Activated effector memory CD4-positive, alpha-beta T cell treated with anti-CD3 and anti-CD28 coated beads, Interleukin-2, amount 50 U/mL, for 16 hours (primary cell): ENCODE results near the gene EVC2.

Source experiments
- DNase-seq: peaks from one replicate; pipeline ENCODE4 v3.0.0-alpha.2; 2020

EVC2 gene, protein sequence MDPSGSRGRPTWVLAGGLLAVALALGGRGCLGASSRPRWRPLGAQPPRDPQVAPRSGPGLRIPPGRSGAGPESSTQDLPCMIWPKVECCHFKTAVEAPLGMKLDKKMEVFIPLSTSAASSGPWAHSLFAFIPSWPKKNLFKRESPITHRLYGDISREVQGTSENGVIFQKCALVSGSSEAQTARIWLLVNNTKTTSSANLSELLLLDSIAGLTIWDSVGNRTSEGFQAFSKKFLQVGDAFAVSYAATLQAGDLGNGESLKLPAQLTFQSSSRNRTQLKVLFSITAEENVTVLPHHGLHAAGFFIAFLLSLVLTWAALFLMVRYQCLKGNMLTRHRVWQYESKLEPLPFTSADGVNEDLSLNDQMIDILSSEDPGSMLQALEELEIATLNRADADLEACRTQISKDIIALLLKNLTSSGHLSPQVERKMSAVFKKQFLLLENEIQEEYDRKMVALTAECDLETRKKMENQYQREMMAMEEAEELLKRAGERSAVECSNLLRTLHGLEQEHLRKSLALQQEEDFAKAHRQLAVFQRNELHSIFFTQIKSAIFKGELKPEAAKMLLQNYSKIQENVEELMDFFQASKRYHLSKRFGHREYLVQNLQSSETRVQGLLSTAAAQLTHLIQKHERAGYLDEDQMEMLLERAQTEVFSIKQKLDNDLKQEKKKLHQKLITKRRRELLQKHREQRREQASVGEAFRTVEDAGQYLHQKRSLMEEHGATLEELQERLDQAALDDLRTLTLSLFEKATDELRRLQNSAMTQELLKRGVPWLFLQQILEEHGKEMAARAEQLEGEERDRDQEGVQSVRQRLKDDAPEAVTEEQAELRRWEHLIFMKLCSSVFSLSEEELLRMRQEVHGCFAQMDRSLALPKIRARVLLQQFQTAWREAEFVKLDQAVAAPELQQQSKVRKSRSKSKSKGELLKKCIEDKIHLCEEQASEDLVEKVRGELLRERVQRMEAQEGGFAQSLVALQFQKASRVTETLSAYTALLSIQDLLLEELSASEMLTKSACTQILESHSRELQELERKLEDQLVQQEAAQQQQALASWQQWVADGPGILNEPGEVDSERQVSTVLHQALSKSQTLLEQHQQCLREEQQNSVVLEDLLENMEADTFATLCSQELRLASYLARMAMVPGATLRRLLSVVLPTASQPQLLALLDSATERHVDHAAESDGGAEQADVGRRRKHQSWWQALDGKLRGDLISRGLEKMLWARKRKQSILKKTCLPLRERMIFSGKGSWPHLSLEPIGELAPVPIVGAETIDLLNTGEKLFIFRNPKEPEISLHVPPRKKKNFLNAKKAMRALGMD

DNA sequence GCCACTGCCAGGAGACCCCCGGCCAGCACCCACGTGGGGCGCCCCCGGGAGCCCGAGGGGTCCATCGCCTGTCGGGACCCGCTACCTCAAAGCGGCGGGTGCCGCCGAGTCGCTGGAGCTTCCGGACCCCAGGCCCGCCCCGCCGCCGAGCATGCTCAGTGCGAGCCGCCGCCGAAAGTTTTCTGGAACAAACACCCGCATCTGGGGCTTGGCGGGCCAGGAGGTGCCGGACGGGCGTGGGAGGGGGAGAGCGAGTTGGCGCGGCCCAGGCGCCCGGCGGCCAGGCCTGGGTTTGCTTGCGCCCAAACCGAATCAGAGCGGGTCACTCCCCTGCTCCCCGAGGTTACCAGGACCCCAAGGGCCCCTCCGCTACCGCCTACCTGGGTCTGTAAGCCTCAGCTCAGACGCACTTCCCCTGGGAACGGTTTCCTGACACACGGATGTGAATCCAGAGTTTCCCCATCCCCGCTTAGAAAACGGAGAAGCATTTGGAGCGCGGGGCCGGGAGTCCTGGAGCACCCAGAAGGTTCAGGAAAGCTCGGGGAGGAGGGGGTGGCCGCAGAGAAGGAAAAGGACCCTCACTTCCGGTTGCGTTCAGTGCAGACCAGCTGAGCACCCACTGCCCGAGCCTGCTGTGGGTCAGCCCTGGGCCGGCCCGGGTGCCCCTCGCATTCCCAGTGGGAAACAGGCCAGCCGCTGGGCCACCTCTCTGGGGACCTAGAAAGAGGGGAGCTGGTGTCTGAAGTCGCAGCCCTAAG, at the start of gene EVC2:
Gene EVC2 (minus strand): TSS at position 111 of the 758 bp plus-strand sequence. CDS start 46 bp downstream, at position 65.
- peak; percentile 83 for DNase-seq

DNA sequence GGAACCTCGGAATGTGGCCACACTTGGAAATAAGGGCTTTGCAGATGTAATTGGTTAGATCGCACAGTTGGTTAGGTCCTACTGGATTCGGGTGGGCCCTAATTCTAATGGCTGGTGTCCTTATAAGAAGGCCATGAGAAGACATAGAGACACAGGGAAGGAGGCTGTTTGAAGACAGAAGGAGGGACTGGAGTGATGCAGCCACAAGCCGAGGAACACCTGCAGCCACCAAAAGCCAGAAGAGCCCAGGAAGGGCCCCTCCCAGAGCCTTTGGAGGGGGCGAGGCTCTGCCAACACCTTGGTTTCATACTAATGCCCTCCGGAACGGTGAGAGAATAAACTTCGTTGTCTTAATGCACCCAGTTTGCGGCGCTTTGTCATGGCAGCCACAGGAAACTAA, 49.6 kb upstream of the EVC2 start:
- DNase-seq = no peak

DNA sequence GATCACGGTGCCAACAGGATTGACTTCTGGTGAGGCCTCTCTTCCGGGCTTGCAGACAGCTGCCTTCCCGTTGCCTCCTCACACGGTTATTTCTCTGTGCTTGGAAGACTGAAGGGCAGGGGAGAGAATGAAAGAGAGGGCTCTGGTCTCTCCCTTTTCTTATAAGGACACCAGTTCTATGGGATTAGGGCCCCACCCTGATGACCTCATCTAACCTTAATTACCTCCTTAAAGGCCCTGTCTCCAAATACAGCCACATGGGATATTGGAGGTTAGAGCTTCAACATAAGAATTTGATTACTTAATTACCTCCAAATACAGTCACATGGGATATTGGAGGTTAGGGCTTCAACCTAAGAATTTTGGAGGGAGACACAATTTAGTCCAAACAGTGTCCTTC, 49.2 kb upstream of the EVC2 start:
- DNase-seq = no peak

DNA sequence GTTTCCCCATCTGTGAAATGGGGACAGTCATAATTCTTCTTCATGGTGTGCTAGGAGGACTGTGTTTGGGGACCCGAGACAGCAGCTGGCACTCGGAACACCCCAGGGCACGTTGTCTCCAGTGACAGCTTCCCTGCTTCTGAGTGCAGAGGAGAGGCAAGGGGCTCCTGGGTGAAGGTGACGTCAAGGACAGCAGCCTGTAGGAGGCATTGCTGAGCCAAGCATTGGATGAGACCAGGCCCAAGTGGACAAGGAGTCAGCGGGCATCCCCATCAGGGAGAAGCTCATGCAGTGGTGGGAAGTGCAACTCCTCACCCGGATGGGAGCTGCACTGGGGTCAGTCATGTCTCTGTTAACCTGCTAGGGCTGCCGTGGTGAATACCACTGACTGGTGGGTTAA, 48.7 kb upstream of the EVC2 start:
- DNase-seq = no peak

DNA sequence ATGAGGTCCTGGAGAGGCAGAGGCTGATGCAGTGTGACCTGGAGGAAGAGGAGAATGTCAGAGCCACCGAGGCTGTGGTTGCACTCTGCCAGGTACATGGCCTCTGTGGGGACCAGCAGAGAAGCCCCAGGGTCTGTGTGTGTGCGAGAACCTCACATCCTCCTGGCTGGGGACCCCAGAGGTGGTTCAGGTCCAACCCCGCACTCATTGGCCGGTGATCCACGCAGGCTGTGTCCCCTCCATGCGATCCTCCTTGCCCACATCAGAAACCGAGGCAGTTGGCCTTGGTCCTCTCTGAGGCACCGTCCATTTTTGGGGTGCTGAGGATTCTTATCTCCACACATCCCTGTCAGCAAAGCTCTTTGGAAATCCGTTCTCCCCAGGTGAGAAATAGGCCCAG, 47.9 kb upstream of the EVC2 start:
- DNase-seq = no peak

DNA sequence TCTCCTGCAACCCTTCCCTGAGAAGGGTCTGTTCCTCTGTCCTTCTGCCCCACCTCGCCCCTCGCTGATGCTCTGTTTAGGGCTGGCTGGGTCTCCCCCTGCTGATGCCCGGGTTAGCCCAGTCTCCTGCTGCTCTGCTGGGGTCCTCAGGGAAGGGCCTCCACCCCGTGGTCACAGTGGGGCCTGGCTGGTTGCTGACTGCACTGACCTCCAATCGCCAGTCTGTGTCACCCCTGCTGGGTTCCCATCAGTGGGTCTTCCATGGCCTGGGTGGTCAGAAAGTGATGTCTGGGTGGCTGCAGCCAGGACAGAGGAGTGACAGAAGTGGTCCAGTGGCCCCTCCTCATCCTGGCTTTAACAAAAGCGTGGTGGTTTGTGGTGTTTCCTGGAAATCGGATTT, 47.3 kb upstream of the EVC2 start:
- DNase-seq = no peak

DNA sequence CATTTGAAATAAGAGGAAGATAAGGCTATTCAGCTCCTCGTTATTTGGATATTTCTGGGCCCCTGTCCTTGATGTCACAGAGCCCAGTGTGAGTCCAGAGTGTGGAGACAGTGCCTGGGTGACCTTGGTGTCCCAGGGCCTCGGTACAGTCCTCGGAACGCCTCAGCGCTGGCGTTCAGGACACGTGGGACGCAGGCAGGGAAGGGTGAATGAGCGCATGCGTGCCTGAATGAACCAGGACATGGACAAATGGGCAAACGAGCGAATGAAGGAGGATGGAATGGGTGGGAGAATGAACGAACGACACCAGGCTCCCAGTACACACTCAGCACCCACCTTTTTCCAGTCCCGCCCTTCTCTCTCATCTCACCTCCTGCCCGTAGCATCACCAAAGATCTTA, 46.8 kb upstream of the EVC2 start:
- no peak for DNase-seq

DNA sequence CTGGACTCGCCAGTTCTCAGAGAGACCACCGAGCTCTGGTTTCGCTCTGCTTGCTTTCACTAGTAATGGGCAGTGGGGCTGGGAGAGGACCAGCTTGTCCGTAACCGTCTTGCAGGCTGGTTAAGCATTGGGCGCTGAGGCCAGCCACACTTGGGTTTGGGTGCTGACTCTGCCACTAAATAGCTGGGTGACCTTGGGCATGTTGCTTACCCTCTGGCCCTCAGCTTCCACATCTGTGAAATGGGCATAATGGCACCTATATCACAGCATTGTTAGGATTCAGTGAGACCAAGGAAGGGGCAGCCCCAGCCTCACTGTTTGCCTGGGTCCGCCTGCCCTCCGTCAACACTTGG, 46.1 kb upstream of the EVC2 start:
- no peak for DNase-seq

DNA sequence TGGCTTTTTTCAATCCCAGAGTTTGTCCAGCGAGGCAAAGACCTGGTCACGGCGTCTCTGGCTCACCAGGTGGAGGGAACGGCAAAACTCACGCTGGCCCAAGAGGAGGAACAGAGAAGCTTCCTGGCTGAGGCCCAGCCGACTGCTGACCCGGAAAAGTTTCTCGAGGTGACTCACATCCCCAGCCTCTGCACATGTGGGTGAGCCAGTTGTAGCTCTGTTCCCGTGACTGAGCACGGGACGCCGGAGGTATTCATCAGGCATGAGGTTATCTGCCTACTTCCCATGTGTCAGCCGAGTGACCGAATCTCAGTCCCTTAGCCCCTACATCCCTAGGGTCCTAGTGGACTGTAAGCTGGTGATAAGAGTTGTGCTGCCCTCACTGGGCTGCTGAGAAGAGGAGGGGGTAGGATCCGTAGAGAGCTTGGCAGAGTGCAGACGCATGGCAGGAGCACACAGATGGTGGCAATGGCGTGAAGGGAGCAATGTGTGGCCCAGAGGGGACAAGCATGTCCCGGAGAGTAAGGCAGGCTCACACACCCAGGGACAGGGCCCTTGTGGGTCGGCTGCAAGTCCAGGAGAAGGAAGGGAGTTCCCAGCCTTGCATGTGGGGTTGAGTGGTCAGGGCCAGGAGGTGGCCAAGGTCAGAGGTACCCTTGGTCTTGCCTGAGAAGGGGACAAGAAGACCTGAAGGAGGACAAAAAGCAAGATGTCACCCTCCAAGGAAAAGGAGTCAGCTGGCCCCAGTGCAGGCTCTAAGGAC, 45.6 kb upstream of the EVC2 start:
- no peak for DNase-seq

DNA sequence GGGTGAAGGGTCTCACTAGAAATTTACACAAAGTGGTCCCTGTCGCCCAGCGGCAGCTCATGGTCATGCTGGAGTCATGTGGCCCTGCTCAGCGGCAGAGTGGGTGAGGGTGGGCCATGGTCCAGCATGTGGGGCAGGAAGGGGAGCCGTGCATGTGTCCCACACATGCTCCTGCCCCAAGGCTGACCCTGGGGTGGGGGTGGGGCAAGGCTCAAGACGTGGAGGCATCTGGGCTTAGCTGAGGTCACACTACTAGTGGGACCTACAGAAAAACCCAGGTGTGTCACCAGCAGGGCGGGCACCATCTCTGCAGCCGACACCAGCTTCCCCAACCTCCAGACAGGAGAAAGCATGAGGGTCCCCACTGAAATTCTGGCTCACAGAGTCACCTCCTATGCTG, 45.0 kb upstream of the EVC2 start:
- DNase-seq = no peak

DNA sequence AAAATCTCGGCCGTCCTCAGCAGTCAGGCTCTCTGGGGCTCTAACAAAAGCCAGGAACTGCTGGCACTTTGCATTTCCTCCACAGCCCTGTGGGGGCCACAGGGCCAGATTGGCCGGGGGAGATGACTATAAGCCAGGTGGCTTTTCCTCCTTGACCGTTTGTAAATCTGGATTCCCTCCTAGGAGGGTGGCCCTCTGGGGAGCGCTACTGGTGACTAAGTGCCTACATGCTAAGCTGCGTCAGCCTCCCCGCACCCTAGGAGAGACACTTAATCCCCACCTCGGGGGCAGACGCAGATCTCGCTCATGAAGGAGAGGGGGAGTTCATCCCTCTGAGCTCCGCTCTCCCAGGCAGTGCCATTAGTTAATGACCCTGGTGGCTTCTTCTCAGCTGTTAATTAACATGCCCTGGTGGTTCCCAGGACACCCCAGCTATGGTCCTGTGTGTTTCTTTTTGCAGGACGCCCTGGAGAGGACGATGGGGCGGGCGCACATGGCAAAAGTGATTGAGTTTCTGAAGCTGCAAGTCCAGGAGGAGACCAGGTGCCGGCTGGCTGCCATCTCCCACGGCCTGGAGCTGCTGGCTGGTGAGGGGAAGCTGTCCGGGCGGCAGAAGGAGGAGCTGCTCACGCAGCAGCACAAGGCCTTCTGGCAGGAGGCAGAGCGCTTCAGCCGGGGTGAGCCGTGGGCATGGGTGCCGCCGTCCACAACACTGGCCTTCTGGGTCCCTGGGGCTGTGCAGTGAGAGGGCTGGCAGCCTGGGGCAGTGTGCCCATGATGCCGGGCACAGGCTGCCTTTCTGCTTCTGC, 44.2 kb upstream of the EVC2 start:
- no peak for DNase-seq

DNA sequence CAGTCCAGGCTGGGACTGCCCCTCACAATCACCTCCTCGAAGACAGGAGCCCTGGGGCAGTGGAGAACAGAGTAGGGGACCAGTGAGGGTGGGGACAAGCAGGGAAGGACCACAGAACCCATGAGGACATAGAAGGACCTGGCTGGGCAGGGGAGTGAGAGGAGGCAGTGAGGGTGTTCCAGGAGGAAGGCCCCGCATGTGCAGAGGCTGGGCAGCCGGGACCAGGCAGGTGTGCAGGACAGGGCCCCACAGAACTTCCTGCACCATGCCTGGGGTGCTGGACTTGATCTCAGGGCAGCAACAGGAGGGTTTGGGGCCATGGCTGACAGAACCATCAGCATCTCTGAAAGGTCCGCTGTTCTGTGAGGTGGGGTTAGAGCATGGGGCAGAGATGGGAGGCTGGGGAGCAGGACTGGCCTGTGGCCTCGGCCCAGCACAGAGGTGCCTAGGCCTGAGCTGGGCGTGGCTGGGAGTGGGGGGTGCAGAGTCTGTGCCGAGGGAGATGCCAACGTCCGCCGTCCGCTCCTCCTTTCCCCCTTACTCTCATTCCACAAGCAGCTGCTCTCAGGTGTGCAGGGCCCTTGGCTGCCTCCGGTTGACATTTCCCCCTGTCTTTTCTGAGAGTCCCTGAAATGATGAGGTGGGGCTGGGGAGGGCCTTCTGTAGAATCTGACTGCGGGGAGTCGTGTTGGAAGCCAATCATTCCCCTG, 43.5 kb upstream of the EVC2 start:
- no peak for DNase-seq

DNA sequence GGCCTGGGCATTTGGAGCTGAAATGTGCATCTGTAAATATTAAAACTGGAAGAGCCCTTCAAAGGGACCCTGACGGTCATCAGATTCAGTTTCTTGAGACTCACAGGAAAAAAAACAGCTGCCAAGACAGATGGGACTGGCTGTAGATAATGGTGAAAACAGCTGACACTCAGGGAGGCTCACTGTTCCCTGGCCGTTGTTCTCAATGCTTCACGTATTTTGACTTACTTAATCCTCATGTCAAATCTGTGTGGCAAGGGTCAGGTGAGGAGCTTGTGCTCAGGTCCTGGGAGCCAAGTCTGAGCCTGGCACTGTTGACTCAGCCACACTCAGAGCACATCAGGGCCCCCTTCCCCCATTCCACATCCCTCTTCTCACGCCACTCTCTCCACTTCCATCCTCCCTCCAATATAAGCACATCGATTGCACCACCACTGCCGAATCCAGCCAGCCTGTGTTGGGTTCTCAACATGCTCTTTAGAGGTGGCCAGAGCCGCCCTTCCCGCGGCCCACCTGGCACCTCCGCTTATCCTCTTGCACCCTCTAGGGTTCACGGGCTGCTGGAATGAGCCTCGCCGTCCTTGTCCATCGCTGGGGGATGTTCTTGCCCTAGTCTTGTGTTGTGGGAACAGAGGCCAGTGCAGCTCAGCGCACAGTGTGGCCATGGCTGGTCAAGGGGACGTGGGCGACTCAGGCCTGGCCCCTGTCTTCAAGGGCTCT, 42.7 kb upstream of the EVC2 start:
- no peak for DNase-seq

DNA sequence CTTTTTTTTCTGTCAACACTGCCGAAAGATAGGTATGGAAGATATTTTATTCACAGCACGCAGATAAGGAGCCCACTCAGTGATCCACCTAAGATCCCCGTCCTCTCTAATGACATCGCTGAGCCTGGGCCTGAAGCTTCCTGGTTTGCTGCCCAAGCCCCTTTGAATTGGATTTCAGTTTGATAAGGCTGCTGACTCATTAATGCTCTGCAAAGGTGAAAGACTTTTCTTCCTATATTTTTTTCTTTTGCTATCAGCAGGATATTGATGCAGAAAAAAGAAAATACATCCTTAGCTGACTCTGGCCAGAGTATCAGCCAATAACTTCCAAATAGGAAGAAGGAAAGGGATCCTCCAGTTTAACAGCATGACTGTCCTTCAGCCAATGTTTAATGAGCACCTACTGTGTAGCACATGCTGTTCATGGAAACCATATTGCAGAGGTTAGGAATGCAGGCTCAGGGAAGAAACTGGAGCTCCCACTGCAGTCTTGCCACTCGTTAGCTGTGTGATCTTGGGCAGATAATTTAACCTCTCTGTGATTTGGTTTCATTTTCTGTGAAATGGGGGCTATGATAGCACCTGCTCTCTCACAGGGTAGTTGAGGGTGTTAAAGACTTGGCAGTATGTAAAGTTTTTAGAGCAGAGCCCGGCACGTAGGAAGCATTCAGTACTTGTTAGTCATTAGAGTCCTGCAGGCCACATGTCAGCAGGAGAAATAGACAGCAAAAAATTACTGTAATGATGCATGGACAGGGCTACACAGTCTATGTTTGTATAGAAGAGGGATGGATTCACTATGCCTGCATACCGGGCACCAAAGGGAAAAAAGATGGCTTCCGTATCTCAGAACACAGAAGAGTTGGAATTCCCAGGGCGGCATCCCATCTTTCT, 41.9 kb upstream of the EVC2 start:
- DNase-seq = no peak

DNA sequence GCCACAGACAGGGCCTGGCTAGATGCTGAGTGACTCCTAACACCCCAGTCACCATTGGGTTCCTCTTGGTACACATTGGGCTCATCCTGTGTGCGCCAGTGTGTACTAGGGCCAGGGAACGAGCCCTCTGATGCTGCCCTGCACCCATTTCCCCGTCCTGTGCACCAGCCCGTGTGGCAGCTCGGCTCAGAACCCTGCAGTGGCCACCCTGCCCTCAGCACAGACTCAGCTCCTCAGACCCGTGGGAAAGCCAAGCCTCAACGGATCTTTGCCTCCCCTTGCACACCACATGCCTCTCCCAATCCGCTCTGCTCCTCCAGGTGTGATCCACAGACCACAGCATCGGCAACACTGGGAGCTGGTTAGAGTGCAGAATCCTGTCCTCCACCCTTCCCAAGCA, 41.2 kb upstream of the EVC2 start:
- no peak for DNase-seq

DNA sequence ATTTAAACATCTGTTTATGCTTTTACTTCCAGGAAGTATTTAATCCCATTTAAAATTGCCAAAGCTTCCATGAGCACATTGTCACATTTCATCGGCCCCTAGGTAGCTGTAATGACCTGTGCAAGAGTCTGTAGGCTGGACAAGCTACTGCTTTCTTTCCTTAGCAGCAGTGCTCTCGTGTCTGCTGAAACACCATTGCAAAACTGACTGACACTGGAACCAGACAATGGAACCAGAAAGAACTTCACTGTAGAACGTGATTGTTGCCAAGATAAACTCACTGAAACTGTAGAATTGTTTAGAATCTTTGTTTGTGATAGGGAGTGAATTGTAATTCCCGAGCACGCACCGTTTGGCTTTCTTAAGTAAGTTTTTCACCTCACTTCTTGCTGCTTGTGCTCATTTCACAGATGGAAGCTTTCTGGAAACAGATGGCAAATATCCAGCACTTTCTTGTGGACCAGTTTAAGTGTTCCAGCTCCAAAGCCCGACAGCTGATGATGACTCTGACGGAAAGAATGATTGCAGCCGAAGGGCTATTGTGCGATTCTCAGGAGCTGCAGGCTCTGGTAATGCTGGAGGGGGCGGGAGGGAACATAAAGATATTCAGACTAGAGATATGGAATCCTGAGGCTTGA, 39.5 kb upstream of the EVC2 start:
- no peak for DNase-seq

DNA sequence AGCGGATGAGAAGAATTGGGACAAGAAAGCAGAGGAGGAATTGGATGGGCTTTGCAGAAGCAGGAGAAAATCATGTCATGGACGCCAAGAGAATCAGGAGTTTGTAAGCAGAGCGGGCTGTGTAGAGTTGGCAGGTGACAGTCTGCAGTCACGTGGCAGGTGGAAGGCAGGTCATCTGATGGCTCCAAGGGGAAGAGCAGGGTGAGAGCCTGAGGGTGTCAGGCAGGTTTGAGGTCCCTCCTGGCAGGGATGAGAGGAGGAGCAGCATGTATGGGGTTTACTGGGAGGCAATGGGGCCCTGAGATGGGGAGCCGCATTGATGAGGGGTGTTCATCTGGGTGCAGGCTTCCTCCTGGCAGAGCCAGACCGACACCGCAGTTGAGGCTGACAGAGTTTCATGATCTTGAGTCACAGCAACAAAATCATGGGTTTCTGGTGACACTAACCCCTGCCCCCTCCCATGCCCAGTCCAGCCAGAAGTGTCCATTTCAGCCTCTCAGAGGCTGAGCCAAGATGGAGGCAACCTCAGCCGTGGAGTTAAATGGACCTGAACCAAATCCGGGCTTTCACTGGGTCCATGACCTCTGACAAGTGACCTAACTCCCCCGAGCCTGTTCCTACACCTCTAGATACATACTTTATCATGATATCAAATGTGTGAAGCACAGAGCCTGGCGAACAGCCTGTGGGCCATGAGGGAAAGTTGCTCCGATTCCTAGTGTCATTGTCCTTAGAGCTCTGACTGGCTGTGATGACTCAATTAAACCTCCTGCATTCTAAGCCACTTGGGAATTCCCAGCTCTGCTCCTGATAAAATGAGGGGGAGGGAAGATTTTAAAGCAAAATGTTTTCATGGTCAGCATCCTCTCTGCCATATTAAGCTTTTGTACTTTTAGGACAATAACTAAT, 38.7 kb upstream of the EVC2 start:
- no peak for DNase-seq
